Measurements from ENCODE around the gene TCEA3. TPM values are rescaled to one million over a fixed set of nuclear protein-coding genes. Genes with fewer than 3 reads are reported as not detected.
A peak's percentile ranks its signal among the peaks of the same experiment; 100 is the strongest.

Gene TCEA3
- total and polyA plus RNA-seq, 2 of the 4 experiments (the other 2 are of a cell fraction): 3.0 to 6.3 TPM

GRCh38 chr1:23408797-23409290 is 15.7 kb downstream of the TCEA3 start:
- no peak overlapping the region for H3K18ac ChIP-seq (ENCODE audit: low read depth, low read length)
- no peak overlapping the region for H3K56ac ChIP-seq (ENCODE audit: extremely low read depth, insufficient read depth, low read length)
- H2AK9ac ChIP-seq (replicated peaks; ENCODE audit: low read depth, low read length, poor library complexity): no peak overlapping the region
- no peak overlapping the region for H3K14ac ChIP-seq (replicated peaks; ENCODE audit: low read depth, low read length)
- no peak overlapping the region for H3K4me2 ChIP-seq (ENCODE audit: low read depth, low read length)
- no peak overlapping the region for H3K27ac ChIP-seq (ENCODE audit: insufficient read depth, low read length)
- peaks cover 11% of the 10 kb centered on the region for H3K4me1 ChIP-seq (ENCODE audit: control insufficient read depth, insufficient read depth, low read length)
- H4K5ac ChIP-seq (ENCODE audit: low read depth, low read length): no peak overlapping the region
- no CpG with 5 or more reads among the region's 7 CpGs for WGBS, 2 experiments (ENCODE audit: extremely low coverage in 2 of 2, insufficient read length in 1 of 2)
- H3K9me1 ChIP-seq (ENCODE audit: insufficient read depth, low read length): peaks cover 8% of the 10 kb centered on the region
- ChIA-PET POLR2A (ENCODE audit: unreplicated experiment) (no interaction called here), CTCF (no interaction called here)
- H2BK20ac ChIP-seq (ENCODE audit: low read depth, low read length): no peak overlapping the region
- no peak overlapping the region for H3K9ac ChIP-seq (ENCODE audit: low read depth, low read length)
- 0 out of 2 replicates have a peak overlapping the region, but pooled peaks have one; percentile 1 for H4K91ac ChIP-seq (ENCODE audit: insufficient read depth, low read depth, low read length)
- peaks cover 2% of the 10 kb centered on the region; the same call in 1 of the 2 replicates for H3K36me3 ChIP-seq (ENCODE audit: control insufficient read depth, insufficient read depth, low read length)
- no peak for TF ChIP-seq SMC3 (IDR thresholded peaks at IDR 0.05; ENCODE audit: low read depth, low read length)
- no peak for TF ChIP-seq POLR2A (IDR thresholded peaks at IDR 0.05; ENCODE audit: low read depth, low read length)
- no peak for TF ChIP-seq ELK1 (IDR thresholded peaks at IDR 0.05; ENCODE audit: borderline replicate concordance, low read depth, low read length)
- TF ChIP-seq CTCF (conservative IDR thresholded peaks at IDR 0.05; ENCODE audit: low read depth, low read length): no peak
- TF ChIP-seq FOS (IDR thresholded peaks at IDR 0.05; ENCODE audit: low read depth, low read length): no peak
- no peak for TF ChIP-seq NFE2L2 (IDR thresholded peaks at IDR 0.05; ENCODE audit: low read depth, low read length)
- TF ChIP-seq RCOR1 (IDR thresholded peaks at IDR 0.05; ENCODE audit: insufficient replicate concordance, low read length): no peak
- no peak for TF ChIP-seq BHLHE40 (IDR thresholded peaks at IDR 0.05; ENCODE audit: low read depth, low read length)
- no peak for TF ChIP-seq CHD1 (IDR thresholded peaks at IDR 0.05; ENCODE audit: low read depth, low read length)
- no peak for TF ChIP-seq RAD21 (IDR thresholded peaks at IDR 0.05; ENCODE audit: low read length)
- no peak for TF ChIP-seq MAZ (IDR thresholded peaks at IDR 0.05; ENCODE audit: borderline replicate concordance, low read depth, low read length)
- H2BK120ac ChIP-seq (ENCODE audit: low read depth, low read length): no peak overlapping the region
- ATAC-seq (ENCODE audit: low read depth) (no peak), DNase-seq (no peak)
- no peak overlapping the region for H4K8ac ChIP-seq (ENCODE audit: low read depth in 2 of 2, low read length in 2 of 2)
- no TSS peak for BruUV-seq (replicated peaks)
- no peak overlapping the region for H3K23ac ChIP-seq (ENCODE audit: low read depth, low read length)
- intact Hi-C loops (cut with micrococcal nuclease): no loop called here
- no peak overlapping the region for H2AFZ ChIP-seq (replicated peaks; ENCODE audit: low read length, poor library complexity)
- no peak overlapping the region for H2BK5ac ChIP-seq (ENCODE audit: low read depth, low read length, poor library complexity, severe bottlenecking)
- H3K9me3 ChIP-seq (ENCODE audit: control insufficient read depth, insufficient read depth, low read length): no peaks in the 10 kb centered on the region
- no peaks in the 10 kb centered on the region for H4K20me1 ChIP-seq (ENCODE audit: insufficient read depth, low read length)
- dilution Hi-C loops (cut with HindIII; ENCODE audit: low sequenced_read_pairs, unreplicated experiment): no loop called here
- no peaks in the 10 kb centered on the region for H3K27me3 ChIP-seq (ENCODE audit: control insufficient read depth, insufficient read depth, low read length)
- in situ Hi-C loops (cut with MboI; ENCODE audit: low sequenced_read_pairs): no loop called here
- peaks cover 0 to 7% of the 10 kb centered on the region in 2 experiments; a peak in 1 of 4 replicates for H3K79me1 ChIP-seq (ENCODE audit: low read depth in 1 of 2, low read length in 2 of 2)
- H2AK5ac ChIP-seq (ENCODE audit: low read depth, low read length): no peak overlapping the region
- no peak overlapping the region for H3K4ac ChIP-seq (ENCODE audit: low read depth, low read length)
- H3K4me3 ChIP-seq (ENCODE audit: insufficient read depth, low read depth, low read length): no peak overlapping the region
- H2BK15ac ChIP-seq (ENCODE audit: low read depth, low read length): no peak overlapping the region

Data from IMR-90 (cell line).